Suppressor macrophage (primary cell): ENCODE results near the gene HDAC4.

Experiments
- DNase-seq, 4 experiments: peaks; one replicate each; pipeline ENCODE4 v3.0.0-alpha.2; 2020 to 2022

The HDAC4 gene

GRCh38 chr2:239307921-239308613 lies 92.8 kb downstream of the HDAC4 start:
- no peak for DNase-seq

- no peak for DNase-seq
These were observed 93.6 kb downstream of the HDAC4 start for GRCh38 chr2:239307221-239307569.

GRCh38 chr2:239306274-239307220 lies 94.3 kb downstream of the HDAC4 start:
- DNase-seq: no peak

GRCh38 chr2:239305771-239306170 lies 95.0 kb downstream of the HDAC4 start:
- no peak for DNase-seq

GRCh38 chr2:239305222-239305575 lies 95.6 kb downstream of the HDAC4 start:
- no peak for DNase-seq

- no peak for DNase-seq
These were observed 96.1 kb downstream of the HDAC4 start for GRCh38 chr2:239304533-239305221.

- no peak for DNase-seq
These were observed 96.9 kb downstream of the HDAC4 start for GRCh38 chr2:239303711-239304532.

GRCh38 chr2:239302808-239303557 lies 97.8 kb downstream of the HDAC4 start:
- peak; percentile 79 to 87 (median 86) for DNase-seq

- DNase-seq: no peak
These were observed 98.6 kb downstream of the HDAC4 start for GRCh38 chr2:239302083-239302807.

GRCh38 chr2:239300871-239301735 lies 99.7 kb downstream of the HDAC4 start:
- DNase-seq: no peak

- DNase-seq: no peak
These were observed 100.6 kb downstream of the HDAC4 start for GRCh38 chr2:239300242-239300641.

GRCh38 chr2:239299218-239299939 lies 101.4 kb downstream of the HDAC4 start:
- DNase-seq: no peak

- DNase-seq: no peak
These were observed 102.6 kb downstream of the HDAC4 start for GRCh38 chr2:239298116-239298804.

- DNase-seq: no peak
These were observed 103.4 kb downstream of the HDAC4 start for GRCh38 chr2:239297142-239298004.

GRCh38 chr2:239296020-239296932 lies 104.5 kb downstream of the HDAC4 start:
- DNase-seq: no peak

- DNase-seq: no peak
These were observed 105.3 kb downstream of the HDAC4 start for GRCh38 chr2:239295377-239296019.
